ENCODE data around the gene CPAMD8. TPM values are rescaled to one million over a fixed set of nuclear protein-coding genes. Genes with fewer than 3 reads are reported as not detected.
A peak's percentile ranks its signal among the peaks of the same experiment; 100 is the strongest.

The CPAMD8 gene
- total and polyA plus RNA-seq, 9 of the 15 experiments (the other 6 are each of a cell fraction or from before 2014, with no cell fraction given), result 0.20 to 2.1 (median 1.3) TPM

DNA sequence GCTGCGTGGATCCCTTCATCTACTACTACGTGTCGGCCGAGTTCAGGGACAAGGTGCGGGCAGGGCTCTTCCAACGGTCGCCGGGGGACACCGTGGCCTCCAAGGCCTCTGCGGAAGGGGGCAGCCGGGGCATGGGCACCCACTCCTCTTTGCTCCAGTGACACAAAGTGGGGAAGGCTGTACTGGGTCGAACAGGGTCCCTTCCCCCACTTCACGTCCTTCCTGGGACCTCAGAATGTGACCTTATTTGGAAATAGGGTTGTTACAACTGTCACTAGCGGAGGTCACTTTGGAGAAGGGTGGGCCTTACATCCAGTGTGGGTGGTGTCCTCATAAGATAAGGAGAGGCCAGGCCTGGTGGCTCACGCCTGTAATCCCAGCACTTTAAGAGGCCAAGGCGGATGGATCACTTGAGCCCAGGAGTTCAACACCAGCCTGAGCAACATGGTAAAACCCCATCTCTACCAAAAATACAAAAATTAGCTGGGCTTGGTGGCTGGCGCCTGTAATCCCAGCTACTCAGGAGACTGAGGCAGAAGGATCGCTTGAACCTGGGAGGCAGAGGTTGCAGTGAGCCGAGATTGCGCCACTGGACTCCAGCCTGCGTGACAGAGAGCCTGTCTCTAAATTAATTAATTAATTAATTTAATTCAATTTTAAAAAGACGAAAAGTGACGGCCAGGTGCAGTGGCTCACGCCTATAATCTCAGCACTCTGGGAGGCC, 136.0 kb downstream of the CPAMD8 start (continued):
- TF ChIP-seq TEAD4 (IDR thresholded peaks at IDR 0.05; ENCODE audit: low read length) (peak; percentile 66), TEAD4 (CRISPR knock-in tag; IDR thresholded peaks at IDR 0.05; ENCODE audit: borderline replicate concordance) (no peak), YBX1 (IDR thresholded peaks at IDR 0.05) (no peak), ELF4 (CRISPR knock-in tag; IDR thresholded peaks at IDR 0.05) (peak; percentile 9; the same call in 1 of the 2 replicates), JUND (IDR thresholded peaks at IDR 0.05; ENCODE audit: borderline replicate concordance, low read depth, low read length) (peak; percentile 70; the same call in 1 of the 2 replicates), JUND (tag; IDR thresholded peaks at IDR 0.05; ENCODE audit: borderline replicate concordance, low read depth, low read length) (no peak; the same call in 2 of the 3 replicates), TAF7 (tag; IDR thresholded peaks at IDR 0.05) (0 out of 2 replicates have a peak, but pooled peaks have one; percentile 22), ARID1B (IDR thresholded peaks at IDR 0.05) (peak; percentile 88), ZNF395 (CRISPR knock-in tag; IDR thresholded peaks at IDR 0.05) (peak; percentile 49; the same call in 1 of the 2 replicates), THRAP3 (IDR thresholded peaks at IDR 0.05; ENCODE audit: borderline replicate concordance) (peak; percentile 15; the same call in 1 of the 2 replicates), ETV5 (CRISPR knock-in tag; IDR thresholded peaks at IDR 0.05; ENCODE audit: low read depth) (peak; percentile 26; the same call in 1 of the 2 replicates), YY1 (IDR thresholded peaks at IDR 0.05; ENCODE audit: borderline replicate concordance in 1 of 3, control insufficient read depth in 1 of 3, extremely low read depth in 1 of 3, insufficient read depth in 3 of 3, insufficient read length in 1 of 3, insufficient replicate concordance in 2 of 3, low read depth in 1 of 3, low read length in 2 of 3) (peak in 1 of 3 experiments; percentile 5), GATA2 (CRISPR knock-in tag; IDR thresholded peaks at IDR 0.05) (peak; percentile 46; the same call in 1 of the 2 replicates), GTF3C2 (IDR thresholded peaks at IDR 0.05; ENCODE audit: borderline replicate concordance, extremely low read depth, insufficient read length) (no peak), GABPA (tag; conservative IDR thresholded peaks at IDR 0.05; ENCODE audit: low read depth) (peak; percentile 33; the same call in 1 of the 2 replicates), ZNF384 (IDR thresholded peaks at IDR 0.05; ENCODE audit: low read depth, low read length) (no peak), ZNF174 (CRISPR knock-in tag; IDR thresholded peaks at IDR 0.05) (no peak), SMARCA5 (IDR thresholded peaks at IDR 0.05) (0 out of 2 replicates have a peak, but pooled peaks have one; percentile 17), ZFX (CRISPR knock-in tag; IDR thresholded peaks at IDR 0.05) (peak; percentile 87), ELF1 (tag; IDR thresholded peaks at IDR 0.05) (0 out of 2 replicates have a peak, but pooled peaks have one; percentile 50), SAP30 (IDR thresholded peaks at IDR 0.05; ENCODE audit: borderline replicate concordance, insufficient read depth, low read depth, low read length, poor library complexity, severe bottlenecking) (peak; percentile 19), SRF (CRISPR knock-in tag; IDR thresholded peaks at IDR 0.05) (peak; percentile 96 to 99)
